ENCODE results near the gene RGSL1.

The RGSL1 gene

GRCh38 chr1:182450087-182450486 is at the start of gene RGSL1:
TSS of gene RGSL1 (plus strand) at chr1:182450146. CDS start at chr1:182450166, 20 bp downstream.
- no peak for DNase-seq (ENCODE audit: low read depth, low spot score)

GRCh38 chr1:182400567-182400966 is 49.4 kb upstream of the RGSL1 start, which contains the start of gene TEDDM1:
TSS of gene TEDDM1 (minus strand) at chr1:182400667. CDS start at chr1:182400485, 182 bp downstream.
- DNase-seq (ENCODE audit: low read depth, low spot score): no peak

- no peak for DNase-seq (ENCODE audit: low read depth, low spot score)
These were observed 45.2 kb upstream of the RGSL1 start for GRCh38 chr1:182404781-182405180.

GRCh38 chr1:182405578-182405977 is 44.4 kb upstream of the RGSL1 start:
- DNase-seq (ENCODE audit: low read depth, low spot score): no peak

GRCh38 chr1:182406012-182406411 is 43.9 kb upstream of the RGSL1 start:
- DNase-seq (ENCODE audit: low read depth, low spot score): no peak

GRCh38 chr1:182407724-182408123 is 42.2 kb upstream of the RGSL1 start:
- DNase-seq (ENCODE audit: low read depth, low spot score): no peak

- DNase-seq (ENCODE audit: low read depth, low spot score): no peak
These were observed 41.4 kb upstream of the RGSL1 start for GRCh38 chr1:182408435-182409075.

- DNase-seq (ENCODE audit: low read depth, low spot score): no peak
These were observed 39.8 kb upstream of the RGSL1 start for GRCh38 chr1:182410138-182410537.

- DNase-seq (ENCODE audit: low read depth, low spot score): no peak
These were observed 39.2 kb upstream of the RGSL1 start for GRCh38 chr1:182410620-182411273.

GRCh38 chr1:182413486-182413885 is 36.5 kb upstream of the RGSL1 start:
- DNase-seq (ENCODE audit: low read depth, low spot score): no peak

GRCh38 chr1:182413969-182414368 is 36.0 kb upstream of the RGSL1 start:
- DNase-seq (ENCODE audit: low read depth, low spot score): no peak

GRCh38 chr1:182415789-182416188 is 34.2 kb upstream of the RGSL1 start:
- no peak for DNase-seq (ENCODE audit: low read depth, low spot score)

- DNase-seq (ENCODE audit: low read depth, low spot score): no peak
These were observed 23.2 kb upstream of the RGSL1 start for GRCh38 chr1:182426442-182427430.

- DNase-seq (ENCODE audit: low read depth, low spot score): no peak
These were observed 21.9 kb upstream of the RGSL1 start for GRCh38 chr1:182428043-182428442.

GRCh38 chr1:182430263-182431068 is 19.5 kb upstream of the RGSL1 start:
- no peak for DNase-seq (ENCODE audit: low read depth, low spot score)

GRCh38 chr1:182431278-182431677 is 18.7 kb upstream of the RGSL1 start:
- DNase-seq (ENCODE audit: low read depth, low spot score): no peak

GRCh38 chr1:182433580-182433979 is 16.4 kb upstream of the RGSL1 start:
- DNase-seq (ENCODE audit: low read depth, low spot score): no peak

- no peak for DNase-seq (ENCODE audit: low read depth, low spot score)
These were observed 11.6 kb upstream of the RGSL1 start for GRCh38 chr1:182438326-182438725.

GRCh38 chr1:182441719-182442118 is 8.2 kb upstream of the RGSL1 start:
- no peak for DNase-seq (ENCODE audit: low read depth, low spot score)

- DNase-seq (ENCODE audit: low read depth, low spot score): no peak
These were observed 7.6 kb upstream of the RGSL1 start for GRCh38 chr1:182442333-182442732.

- DNase-seq (ENCODE audit: low read depth, low spot score): no peak
These were observed 5.4 kb upstream of the RGSL1 start for GRCh38 chr1:182444497-182444896.
